WTC11 (cell line): ENCODE data around the gene WDR72.

Source experiments
- ESRRA ChIP-seq: sonication (generic); formaldehyde crosslinking; IDR thresholded peaks from 2 replicates; pipeline ENCODE4 v1.8.1; 2022; ENCODE audit warnings: mild to moderate bottlenecking, missing genetic modification reagents, borderline replicate concordance
- FOXP1 ChIP-seq: sonication (generic); formaldehyde crosslinking; IDR thresholded peaks from 2 replicates; pipeline ENCODE4 v1.8.0; 2022; ENCODE audit warnings: missing genetic modification reagents, mild to moderate bottlenecking, moderate library complexity, borderline replicate concordance
- MXD4 ChIP-seq: fragments of 250-450 bp; sonication (Bioruptor Pico); IDR thresholded peaks from 2 replicates; pipeline ENCODE4 v1.8.0; 2021; ENCODE audit warnings: mild to moderate bottlenecking, moderate library complexity, borderline replicate concordance
- NFATC4 ChIP-seq: fragments of 250-450 bp; sonication (Bioruptor Pico); IDR thresholded peaks from 2 replicates; pipeline ENCODE4 v1.9.0; 2021; ENCODE audit warnings: mild to moderate bottlenecking
- TEAD4 ChIP-seq: sonication (generic); formaldehyde crosslinking; IDR thresholded peaks from 2 replicates; pipeline ENCODE4 v1.8.0; 2022; ENCODE audit warnings: mild to moderate bottlenecking, missing genetic modification reagents
- TF ChIP-seq, protein P1 (sequence below): fragments of 200-600 bp; IDR thresholded peaks from 2 replicates; pipeline ENCODE4 v1.8.0; 2022; ENCODE audit warnings: antibody characterized with exemption
- TF ChIP-seq, protein P2 (sequence below): sonication (generic); formaldehyde crosslinking; IDR thresholded peaks from 2 replicates; pipeline ENCODE4 v1.8.0; 2022; ENCODE audit warnings: mild to moderate bottlenecking, missing genetic modification reagents
- TF ChIP-seq, protein P3 (sequence below): fragments of 250-450 bp; sonication (Bioruptor Pico); conservative IDR thresholded peaks from 2 replicates; pipeline ENCODE4 v1.9.0; 2021; ENCODE audit warnings: mild to moderate bottlenecking
- TF ChIP-seq, protein P4 (sequence below): sonication (generic); formaldehyde crosslinking; IDR thresholded peaks from 2 replicates; pipeline ENCODE4 v1.8.1; 2022; ENCODE audit warnings: mild to moderate bottlenecking, missing genetic modification reagents, moderate library complexity, borderline replicate concordance
- TF ChIP-seq, protein P5 (sequence below): sonication (generic); formaldehyde crosslinking; IDR thresholded peaks from 2 replicates; pipeline ENCODE4 v1.8.0; 2023; ENCODE audit warnings: mild to moderate bottlenecking, missing genetic modification reagents
- TF ChIP-seq, protein P6 (sequence below): sonication (generic); formaldehyde crosslinking; IDR thresholded peaks from 2 replicates; pipeline ENCODE4 v1.8.0; 2022; ENCODE audit warnings: mild to moderate bottlenecking, missing genetic modification reagents
- TF ChIP-seq, protein P7 (sequence below): sonication (generic); formaldehyde crosslinking; IDR thresholded peaks from 2 replicates; pipeline ENCODE4 v1.8.1; 2023; ENCODE audit warnings: mild to moderate bottlenecking, moderate library complexity, missing genetic modification reagents

DNA sequence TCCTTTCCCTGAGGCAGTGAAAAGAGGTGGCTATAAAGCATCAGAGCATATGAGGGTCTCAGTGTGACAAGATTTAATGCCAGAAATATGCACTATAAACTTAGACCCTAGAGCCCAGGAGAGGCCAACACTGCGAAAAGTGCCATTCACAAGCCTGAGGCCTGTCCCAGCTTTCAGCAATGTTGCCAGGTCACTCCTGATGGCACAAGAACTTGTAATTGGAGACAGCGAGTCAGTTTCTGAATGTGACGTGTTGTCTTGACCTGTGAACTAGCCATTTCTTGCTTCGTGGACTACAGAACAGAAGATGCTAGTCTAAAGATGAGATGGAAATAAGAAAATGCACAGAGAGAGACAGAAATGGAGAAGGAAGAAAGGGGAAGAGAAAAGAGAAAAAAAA lies 87.9 kb downstream of the WDR72 start:
- TF ChIP-seq MXD4 (CRISPR knock-in tag) (no peak), NFATC4 (CRISPR knock-in tag) (no peak), FOXP1 (CRISPR knock-in tag) (no peak), TEAD4 (CRISPR knock-in tag) (no peak), ESRRA (CRISPR knock-in tag) (no peak)
- TF ChIP-seq, protein P1, sequence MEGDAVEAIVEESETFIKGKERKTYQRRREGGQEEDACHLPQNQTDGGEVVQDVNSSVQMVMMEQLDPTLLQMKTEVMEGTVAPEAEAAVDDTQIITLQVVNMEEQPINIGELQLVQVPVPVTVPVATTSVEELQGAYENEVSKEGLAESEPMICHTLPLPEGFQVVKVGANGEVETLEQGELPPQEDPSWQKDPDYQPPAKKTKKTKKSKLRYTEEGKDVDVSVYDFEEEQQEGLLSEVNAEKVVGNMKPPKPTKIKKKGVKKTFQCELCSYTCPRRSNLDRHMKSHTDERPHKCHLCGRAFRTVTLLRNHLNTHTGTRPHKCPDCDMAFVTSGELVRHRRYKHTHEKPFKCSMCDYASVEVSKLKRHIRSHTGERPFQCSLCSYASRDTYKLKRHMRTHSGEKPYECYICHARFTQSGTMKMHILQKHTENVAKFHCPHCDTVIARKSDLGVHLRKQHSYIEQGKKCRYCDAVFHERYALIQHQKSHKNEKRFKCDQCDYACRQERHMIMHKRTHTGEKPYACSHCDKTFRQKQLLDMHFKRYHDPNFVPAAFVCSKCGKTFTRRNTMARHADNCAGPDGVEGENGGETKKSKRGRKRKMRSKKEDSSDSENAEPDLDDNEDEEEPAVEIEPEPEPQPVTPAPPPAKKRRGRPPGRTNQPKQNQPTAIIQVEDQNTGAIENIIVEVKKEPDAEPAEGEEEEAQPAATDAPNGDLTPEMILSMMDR: no peak
- TF ChIP-seq, protein P2, sequence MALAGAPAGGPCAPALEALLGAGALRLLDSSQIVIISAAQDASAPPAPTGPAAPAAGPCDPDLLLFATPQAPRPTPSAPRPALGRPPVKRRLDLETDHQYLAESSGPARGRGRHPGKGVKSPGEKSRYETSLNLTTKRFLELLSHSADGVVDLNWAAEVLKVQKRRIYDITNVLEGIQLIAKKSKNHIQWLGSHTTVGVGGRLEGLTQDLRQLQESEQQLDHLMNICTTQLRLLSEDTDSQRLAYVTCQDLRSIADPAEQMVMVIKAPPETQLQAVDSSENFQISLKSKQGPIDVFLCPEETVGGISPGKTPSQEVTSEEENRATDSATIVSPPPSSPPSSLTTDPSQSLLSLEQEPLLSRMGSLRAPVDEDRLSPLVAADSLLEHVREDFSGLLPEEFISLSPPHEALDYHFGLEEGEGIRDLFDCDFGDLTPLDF (CRISPR knock-in tag): no peak
- TF ChIP-seq, protein P3, sequence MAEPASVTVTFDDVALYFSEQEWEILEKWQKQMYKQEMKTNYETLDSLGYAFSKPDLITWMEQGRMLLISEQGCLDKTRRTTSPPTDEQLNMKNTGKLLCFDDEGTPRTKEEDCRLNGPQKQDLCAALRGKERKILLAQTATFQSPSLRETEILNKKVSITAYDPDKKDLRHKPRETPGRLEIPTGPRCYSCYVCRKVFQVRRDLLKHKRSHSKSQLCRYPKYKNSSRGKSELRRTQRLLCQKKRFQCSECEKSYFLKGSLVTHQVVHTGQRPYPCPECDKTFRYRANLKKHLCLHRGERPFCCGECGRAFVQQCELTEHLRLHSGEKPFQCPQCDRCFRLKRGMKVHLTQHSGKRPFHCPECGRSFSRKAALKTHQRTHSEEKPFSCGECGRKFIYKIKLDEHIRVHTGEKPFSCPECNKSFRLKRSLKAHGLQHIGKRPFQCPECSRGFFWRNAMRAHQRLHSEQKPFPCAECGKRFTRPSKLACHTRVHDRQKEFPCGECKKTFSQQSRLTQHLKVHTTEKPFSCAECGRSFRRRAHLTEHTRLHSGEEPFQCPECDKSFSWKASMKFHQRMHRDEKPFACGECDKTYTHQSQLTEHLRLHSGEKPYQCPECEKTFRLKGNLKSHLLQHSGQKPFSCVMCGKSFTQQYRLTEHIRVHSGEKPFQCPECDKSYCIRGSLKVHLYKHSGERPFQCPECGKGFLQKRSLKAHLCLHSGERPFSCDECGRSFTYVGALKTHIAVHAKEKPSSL (CRISPR knock-in tag): no peak
- TF ChIP-seq, protein P4, sequence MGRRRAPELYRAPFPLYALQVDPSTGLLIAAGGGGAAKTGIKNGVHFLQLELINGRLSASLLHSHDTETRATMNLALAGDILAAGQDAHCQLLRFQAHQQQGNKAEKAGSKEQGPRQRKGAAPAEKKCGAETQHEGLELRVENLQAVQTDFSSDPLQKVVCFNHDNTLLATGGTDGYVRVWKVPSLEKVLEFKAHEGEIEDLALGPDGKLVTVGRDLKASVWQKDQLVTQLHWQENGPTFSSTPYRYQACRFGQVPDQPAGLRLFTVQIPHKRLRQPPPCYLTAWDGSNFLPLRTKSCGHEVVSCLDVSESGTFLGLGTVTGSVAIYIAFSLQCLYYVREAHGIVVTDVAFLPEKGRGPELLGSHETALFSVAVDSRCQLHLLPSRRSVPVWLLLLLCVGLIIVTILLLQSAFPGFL: no peak
- TF ChIP-seq, protein P5, sequence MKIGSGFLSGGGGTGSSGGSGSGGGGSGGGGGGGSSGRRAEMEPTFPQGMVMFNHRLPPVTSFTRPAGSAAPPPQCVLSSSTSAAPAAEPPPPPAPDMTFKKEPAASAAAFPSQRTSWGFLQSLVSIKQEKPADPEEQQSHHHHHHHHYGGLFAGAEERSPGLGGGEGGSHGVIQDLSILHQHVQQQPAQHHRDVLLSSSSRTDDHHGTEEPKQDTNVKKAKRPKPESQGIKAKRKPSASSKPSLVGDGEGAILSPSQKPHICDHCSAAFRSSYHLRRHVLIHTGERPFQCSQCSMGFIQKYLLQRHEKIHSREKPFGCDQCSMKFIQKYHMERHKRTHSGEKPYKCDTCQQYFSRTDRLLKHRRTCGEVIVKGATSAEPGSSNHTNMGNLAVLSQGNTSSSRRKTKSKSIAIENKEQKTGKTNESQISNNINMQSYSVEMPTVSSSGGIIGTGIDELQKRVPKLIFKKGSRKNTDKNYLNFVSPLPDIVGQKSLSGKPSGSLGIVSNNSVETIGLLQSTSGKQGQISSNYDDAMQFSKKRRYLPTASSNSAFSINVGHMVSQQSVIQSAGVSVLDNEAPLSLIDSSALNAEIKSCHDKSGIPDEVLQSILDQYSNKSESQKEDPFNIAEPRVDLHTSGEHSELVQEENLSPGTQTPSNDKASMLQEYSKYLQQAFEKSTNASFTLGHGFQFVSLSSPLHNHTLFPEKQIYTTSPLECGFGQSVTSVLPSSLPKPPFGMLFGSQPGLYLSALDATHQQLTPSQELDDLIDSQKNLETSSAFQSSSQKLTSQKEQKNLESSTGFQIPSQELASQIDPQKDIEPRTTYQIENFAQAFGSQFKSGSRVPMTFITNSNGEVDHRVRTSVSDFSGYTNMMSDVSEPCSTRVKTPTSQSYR: no peak
- TF ChIP-seq, protein P6, sequence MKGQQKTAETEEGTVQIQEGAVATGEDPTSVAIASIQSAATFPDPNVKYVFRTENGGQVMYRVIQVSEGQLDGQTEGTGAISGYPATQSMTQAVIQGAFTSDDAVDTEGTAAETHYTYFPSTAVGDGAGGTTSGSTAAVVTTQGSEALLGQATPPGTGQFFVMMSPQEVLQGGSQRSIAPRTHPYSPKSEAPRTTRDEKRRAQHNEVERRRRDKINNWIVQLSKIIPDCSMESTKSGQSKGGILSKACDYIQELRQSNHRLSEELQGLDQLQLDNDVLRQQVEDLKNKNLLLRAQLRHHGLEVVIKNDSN (CRISPR knock-in tag): no peak
- TF ChIP-seq, protein P7, sequence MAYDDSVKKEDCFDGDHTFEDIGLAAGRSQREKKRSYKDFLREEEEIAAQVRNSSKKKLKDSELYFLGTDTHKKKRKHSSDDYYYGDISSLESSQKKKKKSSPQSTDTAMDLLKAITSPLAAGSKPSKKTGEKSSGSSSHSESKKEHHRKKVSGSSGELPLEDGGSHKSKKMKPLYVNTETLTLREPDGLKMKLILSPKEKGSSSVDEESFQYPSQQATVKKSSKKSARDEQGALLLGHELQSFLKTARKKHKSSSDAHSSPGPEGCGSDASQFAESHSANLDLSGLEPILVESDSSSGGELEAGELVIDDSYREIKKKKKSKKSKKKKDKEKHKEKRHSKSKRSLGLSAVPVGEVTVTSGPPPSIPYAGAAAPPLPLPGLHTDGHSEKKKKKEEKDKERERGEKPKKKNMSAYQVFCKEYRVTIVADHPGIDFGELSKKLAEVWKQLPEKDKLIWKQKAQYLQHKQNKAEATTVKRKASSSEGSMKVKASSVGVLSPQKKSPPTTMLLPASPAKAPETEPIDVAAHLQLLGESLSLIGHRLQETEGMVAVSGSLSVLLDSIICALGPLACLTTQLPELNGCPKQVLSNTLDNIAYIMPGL (CRISPR knock-in tag): no peak
